Mucosa of descending colon (tissue), 3 donors: ENCODE data around the gene MRPL20. TPM values are rescaled to one million over a fixed set of nuclear protein-coding genes. Genes with fewer than 3 reads are reported as not detected.

Source experiments
- ATAC-seq: fragments of 200-7000 bp; cut with Tn5 transposase; one replicate; pipeline ENCODE4 v1.9.1; 2020; ENCODE audit warnings: mild to moderate bottlenecking, moderate library complexity
- DNase-seq, 3 donors: peaks; one replicate each; pipeline ENCODE4 v3.0.0-alpha.2; 2020
- H3K36me3 ChIP-seq: fragments of 200-600 bp; one replicate; pipeline ENCODE4 v1.8.0; 2021; ENCODE audit warnings: low read depth, mild to moderate bottlenecking
- H3K4me1 ChIP-seq: fragments of 200-600 bp; one replicate; pipeline ENCODE4 v1.8.0; 2021; ENCODE audit warnings: low read depth, mild to moderate bottlenecking
- H3K4me3 ChIP-seq: fragments of 200-600 bp; one replicate; pipeline ENCODE4 v1.8.0; 2021; ENCODE audit warnings: mild to moderate bottlenecking
- H3K9me3 ChIP-seq: fragments of 200-600 bp; one replicate; pipeline ENCODE4 v1.8.0; 2021; ENCODE audit warnings: mild to moderate bottlenecking
- intact Hi-C, 2 donors: fragments of 100-400 bp; cut with DNase I in 1 of 2; cut with micrococcal nuclease in 1 of 2; formaldehyde crosslinking; loops; one replicate each; pipeline versions ENCODE4 v1.11.0 to v1.11.1; 2022; cut with DNase I, micrococcal nuclease
- total RNA-seq, 3 donors: library from RNA; stranded (reverse); fragmentation: NEBNext Ultra II Directional in 2 of 3; extraction: Animal tissue kit (Norgen Biotek cat#: 25700) in 2 of 3; gene quantifications; one replicate each; pipeline versions ENCODE4 v1.2.1 to v1.2.4, GENCODE V29; 2021 to 2023
- TF ChIP-seq, protein P1 (sequence below): fragments of 200-600 bp; IDR thresholded peaks from one replicate; pipeline ENCODE4 v1.8.0; 2022; ENCODE audit warnings: antibody characterized with exemption, mild to moderate bottlenecking
- donor health status: DM: no; HTN: no; CAD: no; lungs with moderate emphysema.
- donor health status: DM: no; HTN: no; CAD: no.
- donor health status: DM: no; HTN: yes; CAD: no.

MRPL20 gene
- total RNA-seq, 3 donors from 2014 or later: 75.7 to 106 (median 105) TPM

GRCh38 chr1:1393014-1393413, 14.1 kb downstream of the MRPL20 start:
- H3K36me3 ChIP-seq: peaks cover 31% of the 10 kb centered on the region
- intact Hi-C loops: no loop called here
- ATAC-seq (no peak), DNase-seq (no peak)
- H3K4me1 ChIP-seq: peaks cover 8% of the 10 kb centered on the region
- H3K4me3 ChIP-seq: no peak overlapping the region
- H3K9me3 ChIP-seq: no peaks in the 10 kb centered on the region
- TF ChIP-seq, protein P1, sequence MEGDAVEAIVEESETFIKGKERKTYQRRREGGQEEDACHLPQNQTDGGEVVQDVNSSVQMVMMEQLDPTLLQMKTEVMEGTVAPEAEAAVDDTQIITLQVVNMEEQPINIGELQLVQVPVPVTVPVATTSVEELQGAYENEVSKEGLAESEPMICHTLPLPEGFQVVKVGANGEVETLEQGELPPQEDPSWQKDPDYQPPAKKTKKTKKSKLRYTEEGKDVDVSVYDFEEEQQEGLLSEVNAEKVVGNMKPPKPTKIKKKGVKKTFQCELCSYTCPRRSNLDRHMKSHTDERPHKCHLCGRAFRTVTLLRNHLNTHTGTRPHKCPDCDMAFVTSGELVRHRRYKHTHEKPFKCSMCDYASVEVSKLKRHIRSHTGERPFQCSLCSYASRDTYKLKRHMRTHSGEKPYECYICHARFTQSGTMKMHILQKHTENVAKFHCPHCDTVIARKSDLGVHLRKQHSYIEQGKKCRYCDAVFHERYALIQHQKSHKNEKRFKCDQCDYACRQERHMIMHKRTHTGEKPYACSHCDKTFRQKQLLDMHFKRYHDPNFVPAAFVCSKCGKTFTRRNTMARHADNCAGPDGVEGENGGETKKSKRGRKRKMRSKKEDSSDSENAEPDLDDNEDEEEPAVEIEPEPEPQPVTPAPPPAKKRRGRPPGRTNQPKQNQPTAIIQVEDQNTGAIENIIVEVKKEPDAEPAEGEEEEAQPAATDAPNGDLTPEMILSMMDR: no peak

- no peaks in the 10 kb centered on the region for H3K9me3 ChIP-seq
- intact Hi-C loops: no loop called here
- H3K4me3 ChIP-seq: no peak overlapping the region
- ATAC-seq: no peak
- no peaks in the 10 kb centered on the region for H3K4me1 ChIP-seq
- TF ChIP-seq, protein P1: no peak
- H3K36me3 ChIP-seq: peaks cover 48% of the 10 kb centered on the region
- peak in 1 of 3 donors; percentile 11 for DNase-seq
Observed at GRCh38 chr1:1391225-1391624, 15.9 kb downstream of the MRPL20 start.

GRCh38 chr1:1390675-1391074, 16.4 kb downstream of the MRPL20 start:
- DNase-seq (peak in 1 of 3 donors; percentile 4), ATAC-seq (no peak)
- no peaks in the 10 kb centered on the region for H3K4me1 ChIP-seq
- TF ChIP-seq, protein P1: no peak
- H3K4me3 ChIP-seq: no peak overlapping the region
- peaks cover 53% of the 10 kb centered on the region for H3K36me3 ChIP-seq
- H3K9me3 ChIP-seq: no peaks in the 10 kb centered on the region
- intact Hi-C loops: no loop called here

- H3K4me3 ChIP-seq: no peak overlapping the region
- H3K9me3 ChIP-seq: no peaks in the 10 kb centered on the region
- H3K36me3 ChIP-seq: peaks cover 49% of the 10 kb centered on the region
- no peaks in the 10 kb centered on the region for H3K4me1 ChIP-seq
- TF ChIP-seq, protein P1: no peak
- DNase-seq: no peak
- intact Hi-C loops: no loop called here
- no peak for ATAC-seq
Observed at GRCh38 chr1:1388078-1388472, 19.0 kb downstream of the MRPL20 start.

GRCh38 chr1:1387098-1388077, 19.7 kb downstream of the MRPL20 start:
- Histone ChIP-seq H3K9me3 (no peaks in the 10 kb centered on the region), H3K4me1 (no peaks in the 10 kb centered on the region), H3K36me3 (peaks cover 45% of the 10 kb centered on the region), H3K4me3 (no peak overlapping the region)
- intact Hi-C loops: no loop called here
- ATAC-seq (no peak), DNase-seq (no peak)
- TF ChIP-seq, protein P1: no peak
